ENCODE results near the gene LCMT1.
"Not testable (repeated sequence)": the region's sequence is repeated elsewhere in the genome, so short reads cannot be mapped to it uniquely, and the experiment has no call there.

LCMT1 gene

GRCh38 chr16:25151996-25152395 is 40.5 kb downstream of the LCMT1 start:
- no peak for DNase-seq

GRCh38 chr16:25155553-25156460 is 44.3 kb downstream of the LCMT1 start:
- DNase-seq = no peak

GRCh38 chr16:25157271-25157875 is 45.8 kb downstream of the LCMT1 start:
- no peak for DNase-seq

- no peak for DNase-seq
These were observed 46.9 kb downstream of the LCMT1 start for GRCh38 chr16:25158401-25158800.

GRCh38 chr16:25161753-25162367 is 50.3 kb downstream of the LCMT1 start:
- DNase-seq = no peak

GRCh38 chr16:25163683-25164082 is 52.1 kb downstream of the LCMT1 start:
- no peak for DNase-seq

- no peak for DNase-seq
These were observed 53.7 kb downstream of the LCMT1 start for GRCh38 chr16:25165284-25165683.

GRCh38 chr16:25167920-25168319 is 56.4 kb downstream of the LCMT1 start:
- DNase-seq = not testable (repeated sequence)

GRCh38 chr16:25171390-25171789 is 59.8 kb downstream of the LCMT1 start:
- DNase-seq = no peak

- no peak for DNase-seq
These were observed 61.3 kb downstream of the LCMT1 start for GRCh38 chr16:25172831-25173230.

- no peak for DNase-seq
These were observed 62.7 kb downstream of the LCMT1 start for GRCh38 chr16:25174285-25174684.

- no peak for DNase-seq
These were observed 64.6 kb downstream of the LCMT1 start for GRCh38 chr16:25176136-25176535.

GRCh38 chr16:25177512-25177830 is 65.9 kb downstream of the LCMT1 start:
- no peak for DNase-seq

- DNase-seq = no peak
These were observed 66.5 kb downstream of the LCMT1 start for GRCh38 chr16:25177831-25178688.

- DNase-seq = not testable (repeated sequence)
These were observed 69.7 kb downstream of the LCMT1 start for GRCh38 chr16:25181236-25181635.

GRCh38 chr16:25184771-25185170 is 73.2 kb downstream of the LCMT1 start:
- DNase-seq = no peak

- no peak for DNase-seq
These were observed 75.9 kb downstream of the LCMT1 start for GRCh38 chr16:25187491-25187795.

- DNase-seq = no peak
These were observed 77.8 kb downstream of the LCMT1 start for GRCh38 chr16:25189305-25189704.

- no peak for DNase-seq
These were observed 80.6 kb downstream of the LCMT1 start for GRCh38 chr16:25192096-25192495.

- no peak for DNase-seq
These were observed 82.8 kb downstream of the LCMT1 start for GRCh38 chr16:25194273-25194878.

- no peak for DNase-seq
These were observed 86.5 kb downstream of the LCMT1 start for GRCh38 chr16:25198021-25198420.

GRCh38 chr16:25199457-25199856 is 87.9 kb downstream of the LCMT1 start:
- no peak for DNase-seq

GRCh38 chr16:25210758-25211157 is 99.2 kb downstream of the LCMT1 start:
- DNase-seq = no peak

All from activated naive CD4-positive, alpha-beta T cell (primary cell).